Astrocyte (in vitro differentiated cells and primary cell): Measurements from ENCODE around the gene ZNF609. TPM values are rescaled to one million over a fixed set of nuclear protein-coding genes. Genes with fewer than 3 reads are reported as not detected.

ENCODE experiments used
- DNase-seq: peaks from one replicate; pipeline ENCODE4 v3.0.0-alpha.2; 2010; ENCODE audit warnings: low read depth
- FAIRE-seq: peaks from 2 replicates; lab custom pipeline; 2011; peaks lifted over from hg19 to GRCh38; lab: Jason Lieb, UNC
- H2AFZ ChIP-seq: 2 replicates; pipeline ENCODE4 v1.6.0; 2012; ENCODE audit warnings: low read depth, low read length, inconsistent platforms
- H3K27ac ChIP-seq: 2 replicates; pipeline ENCODE4 v1.5.1; 2011; ENCODE audit warnings: low read depth, low read length, inconsistent platforms
- H3K27me3 ChIP-seq: 2 replicates; pipeline ENCODE4 v1.6.0; 2011; ENCODE audit warnings: low read length, inconsistent platforms; ENCODE audit not compliant: insufficient read depth
- H3K36me3 ChIP-seq: 2 replicates; pipeline ENCODE4 v1.5.1; 2011; ENCODE audit warnings: low read length, inconsistent platforms; ENCODE audit not compliant: insufficient read depth
- H3K4me1 ChIP-seq: 2 replicates; pipeline ENCODE4 v1.5.1; 2011; ENCODE audit warnings: low read length, inconsistent platforms; ENCODE audit not compliant: insufficient read depth
- H3K4me2 ChIP-seq: 2 replicates; pipeline ENCODE4 v1.6.0; 2012; ENCODE audit warnings: low read length, inconsistent platforms
- H3K4me3 ChIP-seq: 2 replicates; pipeline ENCODE4 v1.5.1; 2011; ENCODE audit warnings: low read depth, mild to moderate bottlenecking, low read length, inconsistent platforms; ENCODE audit not compliant: insufficient read depth
- H3K79me2 ChIP-seq: 2 replicates; pipeline ENCODE4 v1.6.0; 2012; ENCODE audit warnings: mild to moderate bottlenecking, low read length, inconsistent platforms; ENCODE audit not compliant: insufficient read depth
- H3K9ac ChIP-seq: 2 replicates; pipeline ENCODE4 v1.6.0; 2012; ENCODE audit warnings: mild to moderate bottlenecking, low read length, inconsistent platforms
- H3K9me3 ChIP-seq: 2 replicates; pipeline ENCODE4 v1.5.1; 2012; ENCODE audit warnings: low read depth, mild to moderate bottlenecking, low read length, inconsistent platforms; ENCODE audit not compliant: insufficient read depth
- H4K20me1 ChIP-seq: 2 replicates; pipeline ENCODE4 v1.6.0; 2012; ENCODE audit warnings: low read length, inconsistent platforms; ENCODE audit not compliant: insufficient read depth
- H3K27ac Mint-ChIP-seq: one replicate; pipeline ENCODE4 v1.8.0; 2021; ENCODE audit warnings: mild to moderate bottlenecking, mixed read lengths; ENCODE audit not compliant: unreplicated experiment
- H3K27me3 Mint-ChIP-seq: one replicate; pipeline ENCODE4 v1.8.0; 2021; ENCODE audit warnings: low read depth, mixed read lengths; ENCODE audit not compliant: unreplicated experiment
- H3K36me3 Mint-ChIP-seq: one replicate; pipeline ENCODE4 v1.8.0; 2021; ENCODE audit warnings: low read depth, mixed read lengths; ENCODE audit not compliant: unreplicated experiment
- H3K4me1 Mint-ChIP-seq: one replicate; pipeline ENCODE4 v1.8.0; 2021; ENCODE audit warnings: low read depth, mixed read lengths; ENCODE audit not compliant: unreplicated experiment
- H3K4me3 Mint-ChIP-seq: one replicate; pipeline ENCODE4 v1.8.0; 2021; ENCODE audit warnings: mild to moderate bottlenecking, moderate library complexity, mixed read lengths; ENCODE audit not compliant: unreplicated experiment
- H3K9me3 Mint-ChIP-seq: one replicate; pipeline ENCODE4 v1.8.0; 2021; ENCODE audit warnings: mild to moderate bottlenecking, mixed read lengths; ENCODE audit not compliant: unreplicated experiment
- EZH2 ChIP-seq: IDR thresholded peaks from 2 replicates; pipeline ENCODE4 v1.6.1; 2012; ENCODE audit warnings: mild to moderate bottlenecking, low read length, inconsistent platforms; ENCODE audit not compliant: insufficient read depth
- total RNA-seq: library from RNA; stranded (reverse); gene quantifications from 2 replicates; pipeline ENCODE4 v1.2.1, GENCODE V29; 2021
- TF ChIP-seq, protein P1 (sequence below): IDR thresholded peaks from 2 replicates; pipeline ENCODE4 v1.5.1; 2011; ENCODE audit warnings: low read depth, mild to moderate bottlenecking, inconsistent platforms, low read length, moderate library complexity; ENCODE audit not compliant: insufficient read depth

Gene ZNF609
- total RNA-seq, 1 donor from 2014 or later, result 38.5 TPM

DNA sequence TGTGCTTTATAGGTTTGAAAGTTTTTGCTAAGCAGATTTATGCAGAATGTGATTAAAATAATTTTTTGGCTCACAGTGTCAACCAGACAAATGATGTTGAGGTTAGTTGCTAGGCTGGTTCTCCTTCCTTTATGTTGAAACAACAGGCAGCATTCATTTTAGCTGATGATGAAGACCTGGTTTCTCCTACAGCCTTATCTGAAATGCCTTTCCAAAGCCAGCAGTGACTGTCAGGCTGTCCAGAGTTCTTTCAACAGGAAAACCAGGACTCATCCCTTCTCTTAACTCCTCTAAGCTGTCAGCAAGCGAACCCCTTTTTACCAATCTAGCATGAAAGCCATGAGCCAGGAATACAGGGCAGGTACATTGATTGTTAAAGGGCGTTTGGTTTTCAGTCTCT, 84.1 kb downstream of the ZNF609 start:
- Histone ChIP-seq H3K9ac (no peak overlapping the region), H3K27me3 (no peaks in the 10 kb centered on the region), H4K20me1 (peaks cover 74% of the 10 kb centered on the region), H3K4me2 (no peak overlapping the region), H3K4me3 (no peak overlapping the region), H3K79me2 (peaks cover 77% of the 10 kb centered on the region), H3K9me3 (no peaks in the 10 kb centered on the region), H3K4me1 (no peaks in the 10 kb centered on the region), H3K27ac (no peak overlapping the region), H3K36me3 (no peaks in the 10 kb centered on the region), H2AFZ (no peak overlapping the region)
- no peak for TF ChIP-seq EZH2
- TF ChIP-seq, protein P1, sequence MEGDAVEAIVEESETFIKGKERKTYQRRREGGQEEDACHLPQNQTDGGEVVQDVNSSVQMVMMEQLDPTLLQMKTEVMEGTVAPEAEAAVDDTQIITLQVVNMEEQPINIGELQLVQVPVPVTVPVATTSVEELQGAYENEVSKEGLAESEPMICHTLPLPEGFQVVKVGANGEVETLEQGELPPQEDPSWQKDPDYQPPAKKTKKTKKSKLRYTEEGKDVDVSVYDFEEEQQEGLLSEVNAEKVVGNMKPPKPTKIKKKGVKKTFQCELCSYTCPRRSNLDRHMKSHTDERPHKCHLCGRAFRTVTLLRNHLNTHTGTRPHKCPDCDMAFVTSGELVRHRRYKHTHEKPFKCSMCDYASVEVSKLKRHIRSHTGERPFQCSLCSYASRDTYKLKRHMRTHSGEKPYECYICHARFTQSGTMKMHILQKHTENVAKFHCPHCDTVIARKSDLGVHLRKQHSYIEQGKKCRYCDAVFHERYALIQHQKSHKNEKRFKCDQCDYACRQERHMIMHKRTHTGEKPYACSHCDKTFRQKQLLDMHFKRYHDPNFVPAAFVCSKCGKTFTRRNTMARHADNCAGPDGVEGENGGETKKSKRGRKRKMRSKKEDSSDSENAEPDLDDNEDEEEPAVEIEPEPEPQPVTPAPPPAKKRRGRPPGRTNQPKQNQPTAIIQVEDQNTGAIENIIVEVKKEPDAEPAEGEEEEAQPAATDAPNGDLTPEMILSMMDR, result no peak
- H3K9me3 Mint-ChIP-seq, result no peaks in the 10 kb centered on the region
- H3K36me3 Mint-ChIP-seq, result no peaks in the 10 kb centered on the region
- H3K4me1 Mint-ChIP-seq, result peaks cover 11% of the 10 kb centered on the region
- no peak overlapping the region for H3K4me3 Mint-ChIP-seq
- no peak for FAIRE-seq
- DNase-seq, result no peak
- H3K27ac Mint-ChIP-seq, result no peak overlapping the region
- no peaks in the 10 kb centered on the region for H3K27me3 Mint-ChIP-seq

DNA sequence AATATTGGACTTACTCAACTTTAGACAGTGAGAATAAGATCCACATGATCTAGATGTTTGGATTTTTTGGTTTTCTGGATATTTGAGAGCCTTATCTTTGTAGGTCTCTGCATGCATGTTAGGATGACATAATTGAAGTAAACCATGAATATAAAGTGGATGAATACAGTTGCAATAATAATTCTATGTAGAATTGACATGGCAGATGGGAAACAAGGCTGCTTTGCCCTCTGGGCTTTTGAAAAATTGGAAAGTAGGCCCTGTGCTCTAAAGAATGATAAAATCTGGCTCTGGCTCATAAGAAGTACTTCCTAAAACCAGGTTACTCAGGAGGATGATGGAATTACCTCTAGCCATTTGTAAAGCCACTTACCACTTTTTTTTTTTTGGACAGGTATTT, 86.9 kb downstream of the ZNF609 start:
- no peaks in the 10 kb centered on the region for H3K36me3 ChIP-seq
- no peak for TF ChIP-seq EZH2
- TF ChIP-seq, protein P1, result no peak
- no peaks in the 10 kb centered on the region for H3K4me1 ChIP-seq
- H4K20me1 ChIP-seq, result peaks cover 86% of the 10 kb centered on the region
- Mint-ChIP-seq H3K4me1 (peaks cover 14% of the 10 kb centered on the region), H3K27ac (no peak overlapping the region), H3K4me3 (no peak overlapping the region), H3K27me3 (no peaks in the 10 kb centered on the region), H3K36me3 (peaks cover 3% of the 10 kb centered on the region), H3K9me3 (no peaks in the 10 kb centered on the region)
- H3K4me3 ChIP-seq, result no peak overlapping the region
- no peaks in the 10 kb centered on the region for H3K9me3 ChIP-seq
- H2AFZ ChIP-seq, result no peak overlapping the region
- no peak overlapping the region for H3K27ac ChIP-seq
- no peak overlapping the region for H3K9ac ChIP-seq
- no peak for FAIRE-seq
- no peaks in the 10 kb centered on the region for H3K27me3 ChIP-seq
- DNase-seq, result no peak
- no peak overlapping the region for H3K4me2 ChIP-seq
- peaks cover 87% of the 10 kb centered on the region for H3K79me2 ChIP-seq

DNA sequence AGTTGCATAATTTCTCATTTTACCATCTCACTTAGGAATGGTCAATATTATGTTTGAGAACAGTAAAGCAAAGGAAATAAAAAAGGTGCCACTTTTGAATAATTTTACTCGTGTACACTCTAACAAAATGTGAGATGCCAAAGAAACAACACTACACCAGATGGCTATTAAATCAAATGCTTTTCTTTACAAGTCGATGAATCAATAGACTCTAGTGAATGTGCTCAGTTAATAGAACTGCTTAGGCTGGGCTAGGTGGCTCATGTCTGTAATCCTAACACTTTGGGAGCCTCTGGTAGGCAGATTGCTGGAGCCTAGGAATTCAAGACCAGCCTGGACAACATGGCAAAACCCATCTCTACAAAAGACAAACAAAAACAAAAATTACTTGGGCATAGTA, 87.9 kb downstream of the ZNF609 start:
- Histone ChIP-seq H3K4me3 (no peak overlapping the region), H4K20me1 (peaks cover 90% of the 10 kb centered on the region), H3K4me1 (no peaks in the 10 kb centered on the region), H3K9me3 (no peaks in the 10 kb centered on the region), H3K36me3 (no peaks in the 10 kb centered on the region), H3K79me2 (peaks cover 91% of the 10 kb centered on the region), H3K4me2 (no peak overlapping the region), H3K9ac (no peak overlapping the region), H3K27ac (no peak overlapping the region), H2AFZ (no peak overlapping the region), H3K27me3 (no peaks in the 10 kb centered on the region)
- no peak overlapping the region for H3K27ac Mint-ChIP-seq
- H3K4me1 Mint-ChIP-seq, result peaks cover 14% of the 10 kb centered on the region
- no peak for TF ChIP-seq EZH2
- TF ChIP-seq, protein P1, result no peak
- H3K27me3 Mint-ChIP-seq, result no peaks in the 10 kb centered on the region
- FAIRE-seq (no peak), DNase-seq (no peak)
- peaks cover 3% of the 10 kb centered on the region for H3K36me3 Mint-ChIP-seq
- no peaks in the 10 kb centered on the region for H3K9me3 Mint-ChIP-seq
- H3K4me3 Mint-ChIP-seq, result no peak overlapping the region
